AG09309 (cell line): Measurements from ENCODE around the gene SMIM12.
A peak's percentile ranks its signal among the peaks of the same experiment; 100 is the strongest.

Experiments used
- DNase-seq: peaks from one replicate; pipeline ENCODE4 v3.0.0-alpha.2; 2010; ENCODE audit warnings: low read depth
- H3K4me3 ChIP-seq: 2 replicates; pipeline ENCODE4 v1.5.1; 2011; ENCODE audit warnings: mild to moderate bottlenecking, low read depth, low read length, moderate library complexity; ENCODE audit not compliant: control insufficient read depth
- CTCF ChIP-seq: IDR thresholded peaks from 2 replicates; pipeline ENCODE4 v1.5.1; 2011; ENCODE audit warnings: mild to moderate bottlenecking, low read depth, low read length, inconsistent platforms; ENCODE audit not compliant: insufficient read depth, control insufficient read depth; ENCODE audit errors: missing control alignments

Gene SMIM12

GRCh38 chr1:34842073-34842472 lies 17.5 kb downstream of the SMIM12 start:
- no peak for TF ChIP-seq CTCF
- no peak overlapping the region for H3K4me3 ChIP-seq
- no peak for DNase-seq

DNA sequence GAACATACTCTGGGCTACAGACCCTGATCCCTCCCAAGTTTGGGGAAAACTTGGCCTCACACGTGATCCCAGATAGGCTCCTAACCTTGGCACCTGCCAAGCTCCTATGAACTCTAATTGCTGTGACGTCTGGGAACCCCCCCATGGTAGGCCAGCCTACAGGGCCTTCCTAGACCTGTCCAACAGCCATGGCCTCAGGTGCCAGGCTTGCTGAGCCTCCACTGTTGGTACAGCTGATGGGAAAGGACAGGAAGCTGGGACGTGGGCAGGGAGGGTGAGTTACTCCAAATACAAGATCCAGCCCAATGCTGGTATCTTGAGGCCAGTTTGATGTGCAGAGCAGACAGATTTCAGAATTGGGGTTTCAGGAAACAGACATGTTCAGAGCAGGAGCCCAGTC lies 19.1 kb downstream of the SMIM12 start:
- H3K4me3 ChIP-seq, result no peak overlapping the region
- no peak for TF ChIP-seq CTCF
- DNase-seq, result no peak

- no peak for TF ChIP-seq CTCF
- DNase-seq, result no peak
- H3K4me3 ChIP-seq, result no peak overlapping the region
These were observed 19.8 kb downstream of the SMIM12 start for GRCh38 chr1:34839526-34840305.

- no peak for DNase-seq
- no peak overlapping the region for H3K4me3 ChIP-seq
- no peak for TF ChIP-seq CTCF
These were observed 25.8 kb downstream of the SMIM12 start for GRCh38 chr1:34833711-34834110.

- H3K4me3 ChIP-seq, result no peak overlapping the region
- no peak for DNase-seq
- TF ChIP-seq CTCF, result no peak
These were observed 27.8 kb downstream of the SMIM12 start for GRCh38 chr1:34831721-34832246.

- TF ChIP-seq CTCF, result no peak
- H3K4me3 ChIP-seq, result no peak overlapping the region
- peak; percentile 10 for DNase-seq
These were observed 30.3 kb downstream of the SMIM12 start for GRCh38 chr1:34829250-34829649.
